Heart left ventricle (tissue), 16 donors: ENCODE measurements around the gene CD300LD. TPM values are rescaled to one million over a fixed set of nuclear protein-coding genes. Genes with fewer than 3 reads are reported as not detected.

Experiments used
- ATAC-seq, 4 donors: fragments of 200-7000 bp; cut with Tn5 transposase; one replicate each; pipeline ENCODE4 v1.9.1; 2020 to 2022; ENCODE audit warnings: moderate library complexity in 4 of 4, mild to moderate bottlenecking in 3 of 4, moderate number of reproducible peaks in 1 of 4
- DNase-seq, 5 donors: peaks; one replicate each; pipeline ENCODE4 v3.0.0-alpha.2; 2020
- H3K27ac ChIP-seq, 12 donors: fragments of 200-600 bp; sonication (generic) in 4 of 12; one replicate each; pipeline versions ENCODE4 v1.5.0 to v1.8.0; 2016 to 2022; ENCODE audit warnings: mild to moderate bottlenecking in 2 of 12
- H3K27me3 ChIP-seq, 9 donors: fragments of 200-600 bp; sonication (generic) in 2 of 9; one replicate each; pipeline versions ENCODE4 v1.5.1 to v1.8.0; 2016 to 2022; ENCODE audit warnings: mild to moderate bottlenecking in 3 of 9
- H3K36me3 ChIP-seq, 9 donors: fragments of 200-600 bp; sonication (generic) in 2 of 9; one replicate each; pipeline versions ENCODE4 v1.5.0 to v1.8.0; 2018 to 2022; ENCODE audit warnings: mild to moderate bottlenecking in 2 of 9
- H3K4me1 ChIP-seq, 12 donors: fragments of 200-600 bp; sonication (generic) in 4 of 12; one replicate each; pipeline versions ENCODE4 v1.5.0 to v1.8.0; 2016 to 2022; ENCODE audit warnings: mild to moderate bottlenecking in 3 of 12
- H3K4me3 ChIP-seq, 12 donors: fragments of 200-600 bp; sonication (generic) in 4 of 12; one replicate each; pipeline versions ENCODE4 v1.5.0 to v1.8.0; 2017 to 2022; ENCODE audit warnings: mild to moderate bottlenecking in 9 of 12, moderate library complexity in 4 of 12
- H3K9me3 ChIP-seq, 12 donors: fragments of 200-600 bp; sonication (generic) in 4 of 12; one replicate each; pipeline versions ENCODE4 v1.5.0 to v1.8.0; 2016 to 2022; ENCODE audit warnings: mild to moderate bottlenecking in 1 of 12
- CTCF ChIP-seq, 12 donors: fragments of 200-600 bp; sonication (generic) in 4 of 12; IDR thresholded peaks; one replicate each; pipeline versions ENCODE4 v1.5.0 to v1.8.0; 2018 to 2022; ENCODE audit warnings: antibody characterized with exemption in 12 of 12, mild to moderate bottlenecking in 5 of 12
- POLR2A ChIP-seq, 2 donors: fragments of 450-650 bp; IDR thresholded peaks; one replicate each; pipeline ENCODE4 v1.6.1; 2017; ENCODE audit warnings: antibody characterized with exemption in 2 of 2, mild to moderate bottlenecking in 2 of 2, moderate library complexity in 2 of 2
- whole genome bisulfite sequencing, 4 donors: extraction: QIAGEN DNeasy Blood & Tissue Kit in 2 of 4; methylation state at CpG; one replicate each; pipeline versions ENCODE4 v1.1.5 to v1.1.7; 2013 to 2018; 5-methylcytosine and 5-hydroxymethylcytosine counted together
- intact Hi-C, 10 donors: fragments of 100-400 bp; cut with DNase I; formaldehyde crosslinking; loops; one replicate each; pipeline versions ENCODE4 v1.11.1 to v1.14.2; 2022
- polyA plus RNA-seq, 2 donors: library from polyadenylated mRNA; stranded (reverse); fragments of 200-250 nt; gene quantifications; one replicate each; pipeline ENCODE4 v1.2.3, GENCODE V29; 2013
- total RNA-seq, 9 donors: library from RNA; depleted of rRNA in 2 of 9; stranded (reverse); fragments of >200 nt in 2 of 9; fragmentation: NEBNext Ultra II Directional in 3 of 9; extraction: Animal tissue kit (Norgen Biotek cat#: 25700) in 3 of 9; gene quantifications; one replicate each; pipeline versions ENCODE4 v1.1.0 to v1.2.4, GENCODE V29; 2016 to 2023
- donor health status: ischemic (EF 13 %, LVEDD 7.1; RV severe dilation, severe dysfunction).
- donor health status: healthy with polysubstance abuse.
- donor health status: DM: no; HTN: yes; CAD: no.
- donor health status: DM: no; HTN: no; CAD: no.
- donor health status: ischemic (EF 25% LVEDD 6.9; RV normal size, moderate dysfunction).
- donor health status: ischemic (EF 25% LVEDD 5.7; RV mildly dilated, moderate dysfunction).
- donor health status: healthy.
- donor health status: DM: yes; HTN: yes; CAD: no.
- donor health status: ischemic (EF 35%, LVEDD 5.7; RV mildly dilated, moderate dysfunction).
- donor health status: nonischemic (EF 11% LVEDD 7.7; RV severe dilation, severe dysfunction).
- donor health status: DM: yes; HTN: yes; CAD: no.
- donor health status: PGD.
- donor health status: ischemic (EF 29% LVEDD 5.4; RV normal size, mild dysfunction).
- donor health status: nonischemic (EF 23%, LVEDD 6.1; RV moderate dilation, normal function).

The CD300LD gene
- total and polyA plus RNA-seq, 11 donors: not detected

GRCh38 chr17:74616696-74617095, 24.6 kb upstream of the CD300LD start:
- H3K27ac ChIP-seq: no peak overlapping the region
- no peak for DNase-seq
- no peak for ATAC-seq
- H3K27me3 ChIP-seq: peaks cover 0 to 24% (median 4%) of the 10 kb centered on the region in 9 donors
- no peak for TF ChIP-seq POLR2A (IDR thresholded peaks at IDR 0.05)
- no peak for TF ChIP-seq CTCF (IDR thresholded peaks at IDR 0.05)
- 87 to 94% (median 91%) methylated on average over 6 to 7 of the region's 7 CpGs for WGBS, 4 donors
- H3K9me3 ChIP-seq: no peaks in the 10 kb centered on the region
- no peaks in the 10 kb centered on the region for H3K36me3 ChIP-seq
- intact Hi-C loops: no loop called here
- peaks cover 0 to 16% (median 0%) of the 10 kb centered on the region in 12 donors for H3K4me1 ChIP-seq
- H3K4me3 ChIP-seq: no peak overlapping the region

GRCh38 chr17:74612046-74612445, 20.0 kb upstream of the CD300LD start:
- Histone ChIP-seq H3K27ac (no peak overlapping the region), H3K4me1 (peaks cover 0 to 9% (median 0%) of the 10 kb centered on the region in 12 donors), H3K36me3 (no peaks in the 10 kb centered on the region), H3K27me3 (peaks cover 0 to 26% (median 4%) of the 10 kb centered on the region in 9 donors), H3K4me3 (no peak overlapping the region), H3K9me3 (no peaks in the 10 kb centered on the region)
- intact Hi-C loops: no loop called here
- DNase-seq (no peak), ATAC-seq (no peak)
- no peak for TF ChIP-seq POLR2A (IDR thresholded peaks at IDR 0.05)
- TF ChIP-seq CTCF (IDR thresholded peaks at IDR 0.05): no peak
- 83 to 86% (median 84%) methylated on average over 6 of the region's 6 CpGs for WGBS, 4 donors

GRCh38 chr17:74610108-74610507, 18.0 kb upstream of the CD300LD start:
- 25 to 33% (median 27%) methylated on average over 2 of the region's 2 CpGs for WGBS, 4 donors
- TF ChIP-seq POLR2A (IDR thresholded peaks at IDR 0.05): no peak
- no peak for TF ChIP-seq CTCF (IDR thresholded peaks at IDR 0.05)
- no peak for ATAC-seq

GRCh38 chr17:74608511-74608910, 16.4 kb upstream of the CD300LD start:
- Histone ChIP-seq H3K27me3 (peaks cover 0 to 19% (median 0%) of the 10 kb centered on the region in 9 donors), H3K36me3 (no peaks in the 10 kb centered on the region), H3K4me1 (peaks cover 0 to 36% (median 0%) of the 10 kb centered on the region in 12 donors), H3K27ac (no peak overlapping the region), H3K9me3 (no peaks in the 10 kb centered on the region), H3K4me3 (no peak overlapping the region)
- TF ChIP-seq POLR2A (IDR thresholded peaks at IDR 0.05) (no peak), CTCF (IDR thresholded peaks at IDR 0.05) (no peak)
- WGBS, 4 donors: 87 to 92% (median 89%) methylated on average over 3 of the region's 3 CpGs
- DNase-seq (no peak), ATAC-seq (no peak)
- intact Hi-C loops: loop anchor here in 2 of 10 donors (10.0 kb wide), 2 partner anchors 234 to 244 kb away; partner anchors contain the start of genes BTBD17 (in 1 of the 2) and GPR142 (in 1 of the 2)

More at GRCh38 chr17:74610108-74610507, 18.0 kb upstream of the CD300LD start:
- H3K27me3 ChIP-seq: peaks cover 0 to 26% (median 4%) of the 10 kb centered on the region in 9 donors
- H3K27ac ChIP-seq: no peak overlapping the region
- peaks cover 0 to 20% (median 0%) of the 10 kb centered on the region in 12 donors for H3K4me1 ChIP-seq
- no peaks in the 10 kb centered on the region for H3K9me3 ChIP-seq
- no peak for DNase-seq
- intact Hi-C loops: no loop called here
- no peaks in the 10 kb centered on the region for H3K36me3 ChIP-seq
- no peak overlapping the region for H3K4me3 ChIP-seq
